OCI-LY7 (cell line): ENCODE data around the gene PTCH2. TPM values are rescaled to one million over a fixed set of nuclear protein-coding genes. Genes with fewer than 3 reads are reported as not detected.
"Not testable (repeated sequence)": the region's sequence is repeated elsewhere in the genome, so short reads cannot be mapped to it uniquely, and the experiment has no call there.

Source experiments
- BruUV-seq: library from RNA; stranded (reverse); fragments of 400-500 nt; replicated peaks from 2 replicates; lab custom pipeline; 2021; lab: Mats Ljungman, UMichigan
- CTCF ChIA-PET: fragments of 300-600 bp; sonication (Branson Sonifier 250); formaldehyde crosslinking; loops from one replicate; lab custom pipeline; 2022; ENCODE audit warnings: antibody characterized with exemption; ENCODE audit not compliant: unreplicated experiment; lab: Charles Lee
- POLR2A ChIA-PET: fragments of 300-600 bp; sonication (Branson Sonifier 250); formaldehyde crosslinking; loops from one replicate; lab custom pipeline; 2022; ENCODE audit warnings: antibody characterized with exemption; lab: Charles Lee
- DNase-seq: peaks from one replicate; pipeline ENCODE4 v3.0.0-alpha.2; 2015; ENCODE audit warnings: low spot score
- H2AFZ ChIP-seq: fragments of 200-600 bp; sonication (generic), shearing (Covaris generic); 2 replicates; pipeline ENCODE4 v1.6.1; 2014; ENCODE audit warnings: mild to moderate bottlenecking, antibody characterized with exemption, low read length, moderate library complexity
- H3K27ac ChIP-seq: fragments of 200-600 bp; sonication (generic); 2 replicates; pipeline ENCODE4 v1.5.1; 2014; ENCODE audit warnings: mixed run types, low read depth, mild to moderate bottlenecking, moderate library complexity, low read length, inconsistent platforms; ENCODE audit not compliant: poor library complexity, severe bottlenecking
- H3K36me3 ChIP-seq: fragments of 200-600 bp; sonication (generic); 2 replicates; pipeline ENCODE4 v1.6.1; 2014; ENCODE audit warnings: mild to moderate bottlenecking, antibody characterized with exemption, low read length, moderate library complexity, mixed read lengths; ENCODE audit not compliant: insufficient read depth
- H3K4me1 ChIP-seq: fragments of 200-600 bp; sonication (generic); 2 replicates; pipeline ENCODE4 v1.5.1; 2014; ENCODE audit warnings: mild to moderate bottlenecking, low read length; ENCODE audit not compliant: insufficient read depth, poor library complexity, severe bottlenecking
- H3K4me2 ChIP-seq: fragments of 200-600 bp; sonication (generic); 2 replicates; pipeline ENCODE4 v1.6.1; 2014; ENCODE audit warnings: mild to moderate bottlenecking, low read length
- H3K4me3 ChIP-seq: fragments of 200-600 bp; sonication (generic); 2 replicates; pipeline ENCODE4 v1.5.1; 2014; ENCODE audit warnings: mild to moderate bottlenecking, low read depth, low read length; ENCODE audit not compliant: poor library complexity, severe bottlenecking
- H3K79me2 ChIP-seq: fragments of 200-600 bp; sonication (generic); 2 replicates; pipeline ENCODE4 v1.6.1; 2016; ENCODE audit warnings: low read depth, mild to moderate bottlenecking, low read length, moderate library complexity, mixed read lengths; ENCODE audit not compliant: insufficient read depth
- H3K9me2 ChIP-seq: fragments of 200-600 bp; sonication (generic); 2 replicates; pipeline ENCODE4 v1.6.1; 2016; ENCODE audit warnings: mild to moderate bottlenecking, low read length, mixed read lengths; ENCODE audit not compliant: insufficient read depth
- H3K9me3 ChIP-seq: fragments of 200-600 bp; sonication (generic); 2 replicates; pipeline ENCODE4 v1.6.1; 2014; ENCODE audit warnings: mild to moderate bottlenecking, mixed run types, low read length, mixed read lengths
- H4K20me1 ChIP-seq: fragments of 200-600 bp; sonication (generic); 2 replicates; pipeline ENCODE4 v1.6.1; 2014; ENCODE audit warnings: mild to moderate bottlenecking, antibody characterized with exemption, low read length, moderate library complexity, mixed read lengths; ENCODE audit not compliant: insufficient read depth
- EZH2phosphoT487 ChIP-seq: fragments of 200-600 bp; sonication (generic); IDR thresholded peaks from 2 replicates; pipeline ENCODE4 v1.6.1; 2018; ENCODE audit warnings: low read depth, borderline replicate concordance, mild to moderate bottlenecking, mixed run types, antibody characterized with exemption, low read length, moderate library complexity, mixed read lengths
- intact Hi-C: fragments of 100-400 bp; cut with micrococcal nuclease; formaldehyde crosslinking; loops from one replicate; pipeline ENCODE4 v1.10.0; 2022; ENCODE audit not compliant: unreplicated experiment
- total RNA-seq, 2 experiments: library from RNA; depleted of rRNA in 1 of 2; stranded (reverse); fragments of >200 nt in 1 of 2; shearing (Covaris generic) in 1 of 2; gene quantifications; 2 replicates each; pipeline ENCODE4 v1.2.3, GENCODE V29; 2014 to 2022
- TF ChIP-seq, protein P1 (sequence below): fragments of 200-600 bp; sonication (generic); conservative IDR thresholded peaks from 2 replicates; pipeline ENCODE4 v1.5.1; 2014; ENCODE audit warnings: mild to moderate bottlenecking, antibody characterized with exemption, low read length, moderate library complexity, mixed read lengths

PTCH2 gene
- total RNA-seq, 2 experiments from 2014 or later = 0.60 to 1.0 TPM

DNA sequence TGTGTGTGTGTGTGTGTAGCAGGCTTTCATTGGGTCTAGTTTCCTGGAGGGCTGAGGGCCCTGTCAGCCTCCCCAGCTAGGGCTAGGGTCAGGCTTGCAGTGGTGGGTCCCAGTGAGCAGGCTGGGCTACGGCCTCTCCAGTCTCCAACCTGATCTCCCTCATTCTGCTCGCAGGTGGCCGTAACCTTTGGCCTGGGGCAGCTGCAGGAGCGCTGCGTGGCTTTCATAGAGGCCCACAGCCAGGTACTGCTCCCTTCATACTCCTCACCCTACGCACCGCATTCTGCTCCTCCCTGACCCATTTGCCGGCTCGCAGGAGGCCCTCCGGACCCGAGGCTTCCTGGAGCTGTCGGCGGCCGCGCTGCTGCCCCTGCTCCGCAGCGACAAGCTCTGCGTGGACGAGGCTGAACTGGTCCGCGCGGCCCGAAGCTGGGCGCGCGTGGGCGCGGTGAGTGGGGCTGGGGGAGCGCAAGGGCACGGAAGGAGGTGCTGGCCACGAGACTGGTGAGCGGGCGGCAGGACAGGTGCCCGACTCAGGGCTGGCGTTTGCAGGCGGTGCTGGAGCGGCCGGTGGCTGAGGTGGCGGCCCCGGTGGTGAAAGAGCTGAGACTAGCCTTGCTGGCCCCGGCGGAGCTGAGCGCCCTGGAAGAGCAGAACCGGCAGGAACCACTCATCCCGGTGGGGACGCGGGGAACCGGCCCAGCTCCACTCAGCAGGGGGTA is 30.1 kb downstream of the PTCH2 start:
- no peak overlapping the region for H3K27ac ChIP-seq
- H2AFZ ChIP-seq = peak overlapping the region; percentile 53; the same call in 1 of the 2 replicates
- H3K9me2 ChIP-seq = no peaks in the 10 kb centered on the region
- TF ChIP-seq, protein P1, sequence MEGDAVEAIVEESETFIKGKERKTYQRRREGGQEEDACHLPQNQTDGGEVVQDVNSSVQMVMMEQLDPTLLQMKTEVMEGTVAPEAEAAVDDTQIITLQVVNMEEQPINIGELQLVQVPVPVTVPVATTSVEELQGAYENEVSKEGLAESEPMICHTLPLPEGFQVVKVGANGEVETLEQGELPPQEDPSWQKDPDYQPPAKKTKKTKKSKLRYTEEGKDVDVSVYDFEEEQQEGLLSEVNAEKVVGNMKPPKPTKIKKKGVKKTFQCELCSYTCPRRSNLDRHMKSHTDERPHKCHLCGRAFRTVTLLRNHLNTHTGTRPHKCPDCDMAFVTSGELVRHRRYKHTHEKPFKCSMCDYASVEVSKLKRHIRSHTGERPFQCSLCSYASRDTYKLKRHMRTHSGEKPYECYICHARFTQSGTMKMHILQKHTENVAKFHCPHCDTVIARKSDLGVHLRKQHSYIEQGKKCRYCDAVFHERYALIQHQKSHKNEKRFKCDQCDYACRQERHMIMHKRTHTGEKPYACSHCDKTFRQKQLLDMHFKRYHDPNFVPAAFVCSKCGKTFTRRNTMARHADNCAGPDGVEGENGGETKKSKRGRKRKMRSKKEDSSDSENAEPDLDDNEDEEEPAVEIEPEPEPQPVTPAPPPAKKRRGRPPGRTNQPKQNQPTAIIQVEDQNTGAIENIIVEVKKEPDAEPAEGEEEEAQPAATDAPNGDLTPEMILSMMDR = no peak
- no peak for TF ChIP-seq EZH2phosphoT487
- no peak for DNase-seq
- no peaks in the 10 kb centered on the region for H3K36me3 ChIP-seq
- H3K4me3 ChIP-seq = peak overlapping the region; percentile 64
- POLR2A ChIA-PET = interaction anchor here (0.6 to 2.4 kb wide), 6 partner anchors 13 to 100 kb away, joined by 3 to 11 read pairs (median 5); partner anchors contain the start of genes PLK3 and RNU5D-1
- no peaks in the 10 kb centered on the region for H3K9me3 ChIP-seq
- intact Hi-C loops = no loop called here
- no peaks in the 10 kb centered on the region for H3K79me2 ChIP-seq
- CTCF ChIA-PET = no interaction called here
- peaks cover 35% of the 10 kb centered on the region for H3K4me1 ChIP-seq
- no TSS peak for BruUV-seq
- H4K20me1 ChIP-seq = no peaks in the 10 kb centered on the region
- peak overlapping the region; percentile 73 for H3K4me2 ChIP-seq

DNA sequence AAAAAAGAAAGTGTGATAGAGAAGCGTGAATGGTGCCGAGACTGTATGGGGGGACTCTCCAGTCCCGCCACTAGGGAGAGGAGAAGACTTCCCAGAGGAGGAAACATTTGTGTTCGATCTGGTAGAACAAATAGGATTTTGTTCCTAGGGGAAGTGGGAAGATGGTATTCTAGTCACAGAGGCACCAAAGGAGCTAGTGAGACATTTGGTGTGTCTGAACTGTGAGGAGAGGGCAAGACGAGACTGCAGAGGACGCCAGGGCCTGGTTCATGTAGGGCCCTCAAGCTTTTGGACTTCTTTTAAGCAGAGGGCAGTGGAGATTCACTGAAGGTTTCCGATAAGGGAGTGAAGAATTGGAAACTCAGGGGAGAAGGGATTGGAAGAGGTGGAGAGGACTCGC is 31.8 kb downstream of the PTCH2 start:
- CTCF ChIA-PET = no interaction called here
- H3K4me2 ChIP-seq = no peak overlapping the region
- H3K9me2 ChIP-seq = no peaks in the 10 kb centered on the region
- H4K20me1 ChIP-seq = no peaks in the 10 kb centered on the region
- no peak overlapping the region for H2AFZ ChIP-seq
- TF ChIP-seq, protein P1 = no peak
- no peak for TF ChIP-seq EZH2phosphoT487
- intact Hi-C loops = no loop called here
- H3K79me2 ChIP-seq = no peaks in the 10 kb centered on the region
- no peak for DNase-seq
- peaks cover 9% of the 10 kb centered on the region for H3K36me3 ChIP-seq
- POLR2A ChIA-PET = interaction anchor here (0.7 to 4.2 kb wide), 4 partner anchors 8 to 130 kb away, joined by 3 to 54 read pairs (median 18); partner anchors contain the start of gene PLK3
- no peaks in the 10 kb centered on the region for H3K9me3 ChIP-seq
- H3K4me3 ChIP-seq = no peak overlapping the region
- H3K27ac ChIP-seq = no peak overlapping the region
- no TSS peak for BruUV-seq
- peaks cover 48% of the 10 kb centered on the region for H3K4me1 ChIP-seq

DNA sequence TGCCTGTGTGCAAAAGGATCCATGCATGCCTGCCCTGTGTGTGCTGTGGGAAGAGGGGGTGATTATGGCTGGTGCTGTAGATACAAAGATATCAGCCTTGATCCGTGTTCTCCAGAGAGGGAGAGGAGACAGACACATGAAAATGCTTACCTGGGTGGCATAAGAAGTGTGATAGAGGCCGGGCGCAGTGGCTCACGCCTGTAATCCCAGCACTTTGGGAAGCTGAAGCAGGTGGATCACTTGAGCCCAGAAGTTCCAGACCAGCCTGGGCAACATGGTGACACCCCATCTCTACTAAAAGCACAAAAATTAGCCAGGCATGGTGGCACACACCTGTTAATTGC is 32.3 kb downstream of the PTCH2 start:
- Histone ChIP-seq H3K4me1 (peaks cover 48% of the 10 kb centered on the region), H3K27ac (peak overlapping the region; percentile 74), H3K4me2 (peak overlapping the region; percentile 57)
- H3K4me3 ChIP-seq, H2AFZ ChIP-seq, H3K79me2 ChIP-seq, H4K20me1 ChIP-seq, DNase-seq, CTCF ChIA-PET, H3K9me3 ChIP-seq, H3K36me3 ChIP-seq, H3K9me2 ChIP-seq, BruUV-seq, intact Hi-C loops: not testable (repeated sequence)
- POLR2A ChIA-PET = interaction anchor here (0.7 to 4.2 kb wide), 5 partner anchors 9 to 129 kb away, joined by 3 to 54 read pairs (median 6); partner anchors contain the start of genes PLK3 and RPS8
